ENCODE data around the gene PDE1C. TPM values are rescaled to one million over a fixed set of nuclear protein-coding genes. Genes with fewer than 3 reads are reported as not detected.

Gene PDE1C
- total and polyA plus RNA-seq, 2 of the 4 experiments (the other 2 are of a cell fraction), result 14.2 to 61.5 TPM

- Histone ChIP-seq H3K4ac (ENCODE audit: low read depth, low read length) (no peak overlapping the region), H4K5ac (ENCODE audit: low read depth, low read length) (no peak overlapping the region), H2AK9ac (replicated peaks; ENCODE audit: low read depth, low read length, poor library complexity) (no peak overlapping the region), H2AFZ (replicated peaks; ENCODE audit: low read length, poor library complexity) (no peak overlapping the region), H4K8ac (ENCODE audit: low read depth in 2 of 2, low read length in 2 of 2) (no peak overlapping the region), H4K91ac (ENCODE audit: insufficient read depth, low read depth, low read length) (no peak overlapping the region), H3K4me1 (ENCODE audit: control insufficient read depth, insufficient read depth, low read length) (no peaks in the 10 kb centered on the region; the same call in 1 of the 2 replicates), H2BK20ac (ENCODE audit: low read depth, low read length) (no peak overlapping the region), H4K20me1 (ENCODE audit: insufficient read depth, low read length) (no peaks in the 10 kb centered on the region), H3K4me2 (ENCODE audit: low read depth, low read length) (no peak overlapping the region), H3K4me3 (ENCODE audit: insufficient read depth, low read depth, low read length) (no peak overlapping the region), H2AK5ac (ENCODE audit: low read depth, low read length) (no peak overlapping the region), H3K36me3 (ENCODE audit: control insufficient read depth, insufficient read depth, low read length) (0 out of 2 replicates have a peak, but pooled peaks cover 2% of the 10 kb centered on the region), H3K9ac (ENCODE audit: low read depth, low read length) (no peak overlapping the region), H3K27ac (ENCODE audit: insufficient read depth, low read length) (no peak overlapping the region), H3K27me3 (ENCODE audit: control insufficient read depth, insufficient read depth, low read length) (no peaks in the 10 kb centered on the region), H3K56ac (ENCODE audit: extremely low read depth, insufficient read depth, low read length) (no peak overlapping the region), H3K9me3 (ENCODE audit: control insufficient read depth, insufficient read depth, low read length) (peaks cover 2% of the 10 kb centered on the region; the same call in 1 of the 2 replicates), H3K14ac (replicated peaks; ENCODE audit: low read depth, low read length) (no peak overlapping the region), H3K23ac (ENCODE audit: low read depth, low read length) (no peak overlapping the region), H3K18ac (ENCODE audit: low read depth, low read length) (no peak overlapping the region), H2BK5ac (ENCODE audit: low read depth, low read length, poor library complexity, severe bottlenecking) (no peak overlapping the region), H2BK120ac (ENCODE audit: low read depth, low read length) (no peak overlapping the region), H3K79me1 (ENCODE audit: low read depth in 1 of 2, low read length in 2 of 2) (no peaks in the 10 kb centered on the region; a peak in 1 of 4 replicates), H3K9me1 (ENCODE audit: insufficient read depth, low read length) (no peaks in the 10 kb centered on the region), H2BK15ac (ENCODE audit: low read depth, low read length) (no peak overlapping the region)
- 100% methylated on average over 1 of the region's 1 CpG; no CpG with 5 or more reads in 1 of the 2 experiments for WGBS, 2 experiments (ENCODE audit: extremely low coverage in 2 of 2, insufficient read length in 1 of 2)
- dilution Hi-C loops (cut with HindIII; ENCODE audit: low sequenced_read_pairs, unreplicated experiment) (no loop called here), intact Hi-C loops (cut with micrococcal nuclease) (no loop called here), in situ Hi-C loops (cut with MboI; ENCODE audit: low sequenced_read_pairs) (no loop called here)
- CTCF ChIA-PET, result no interaction called here
- TF ChIP-seq CHD1 (IDR thresholded peaks at IDR 0.05; ENCODE audit: low read depth, low read length) (no peak), ELK1 (IDR thresholded peaks at IDR 0.05; ENCODE audit: borderline replicate concordance, low read depth, low read length) (no peak), SMC3 (IDR thresholded peaks at IDR 0.05; ENCODE audit: low read depth, low read length) (no peak), MXI1 (IDR thresholded peaks at IDR 0.05; ENCODE audit: borderline replicate concordance, low read depth, low read length) (no peak)
- POLR2A ChIA-PET (ENCODE audit: unreplicated experiment), result no interaction called here
- peak; percentile 4 for DNase-seq
- ATAC-seq (ENCODE audit: low read depth), result no peak
- no TSS peak for BruUV-seq (replicated peaks)
Measured at GRCh38 chr7:31860925-31861324, 209.3 kb downstream of the PDE1C start.

Data from IMR-90 (cell line).